GM19395 (cell line): ENCODE data around the gene FBXW11.

ENCODE experiments used
- ATAC-seq: cut with Tn5 transposase; IDR thresholded peaks from one replicate; pipeline ENCODE4 v1.9.1; 2021; ENCODE audit warnings: mild to moderate bottlenecking, moderate library complexity; ENCODE audit not compliant: unreplicated experiment

FBXW11 gene

DNA sequence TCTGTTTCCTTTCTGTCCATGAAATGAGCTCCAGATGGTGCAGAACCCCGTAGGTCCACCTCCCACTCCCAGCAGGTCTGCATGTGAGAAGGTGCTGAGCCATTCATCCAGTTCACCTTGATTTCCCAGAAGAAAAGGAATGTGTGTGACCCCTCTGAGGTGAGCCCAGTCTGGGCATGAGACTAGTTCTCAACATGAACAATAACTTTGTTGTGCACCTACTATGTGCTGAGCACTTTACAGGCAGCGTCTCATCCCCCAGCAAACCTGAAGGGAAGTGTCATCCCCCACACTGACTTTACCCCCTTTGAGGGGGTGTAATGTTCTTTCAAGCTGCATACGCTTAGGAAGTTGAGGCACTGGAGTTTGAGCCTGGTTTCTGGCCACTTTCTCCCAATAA, 159.4 kb downstream of the FBXW11 start:
- no peak for ATAC-seq

- ATAC-seq = no peak
These were observed 160.1 kb downstream of the FBXW11 start for GRCh38 chr5:171846323-171846722.

DNA sequence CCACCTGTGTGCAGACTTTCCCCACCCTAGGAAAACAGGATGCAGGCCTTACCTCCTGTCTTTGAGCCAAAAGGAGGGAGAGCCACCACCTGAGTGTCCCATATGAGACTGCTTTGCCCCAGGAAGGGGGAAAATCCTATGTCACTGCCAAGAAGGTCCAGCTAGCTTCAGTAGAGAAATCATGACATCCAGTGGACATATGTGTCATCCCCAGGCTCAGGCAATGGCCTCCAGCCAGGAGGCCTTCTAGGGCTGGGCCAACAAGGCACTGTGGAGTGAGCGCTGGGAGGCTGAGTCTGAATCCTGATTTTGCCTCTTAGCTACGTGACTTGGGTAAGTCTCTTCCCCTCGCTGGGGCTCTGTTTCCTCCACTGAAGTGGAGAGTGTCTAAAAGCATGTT, 160.6 kb downstream of the FBXW11 start:
- no peak for ATAC-seq

- ATAC-seq = no peak
These were observed 161.3 kb downstream of the FBXW11 start for GRCh38 chr5:171845040-171845630.

DNA sequence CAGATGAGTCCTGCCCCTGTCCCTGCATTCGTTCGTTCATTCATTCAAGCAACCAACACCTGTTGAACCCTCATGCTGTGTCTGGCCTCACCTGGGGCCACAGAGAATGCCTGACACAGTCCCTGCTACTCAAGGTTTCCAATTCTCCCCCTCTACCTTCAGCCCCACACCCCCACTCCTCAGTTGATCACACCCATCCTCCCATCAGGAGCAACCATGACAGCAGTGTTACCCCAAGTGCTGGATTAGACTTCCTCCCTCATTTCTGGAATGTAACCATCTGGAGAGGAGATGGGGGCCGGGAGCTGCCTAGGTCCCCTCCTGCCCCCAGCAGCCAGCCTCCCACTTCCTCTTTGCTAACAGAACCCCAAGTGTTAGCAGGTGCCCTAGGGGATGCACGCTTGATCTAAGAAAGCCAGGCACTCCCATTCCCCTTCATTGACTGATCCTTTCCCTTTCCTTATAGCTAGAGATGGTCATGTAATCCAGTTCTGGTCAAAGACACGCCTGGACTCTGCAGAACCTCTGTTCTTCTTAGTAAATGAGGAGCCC, 163.6 kb downstream of the FBXW11 start:
- no peak for ATAC-seq

GRCh38 chr5:171841984-171842776, 164.3 kb downstream of the FBXW11 start:
- ATAC-seq = no peak

DNA sequence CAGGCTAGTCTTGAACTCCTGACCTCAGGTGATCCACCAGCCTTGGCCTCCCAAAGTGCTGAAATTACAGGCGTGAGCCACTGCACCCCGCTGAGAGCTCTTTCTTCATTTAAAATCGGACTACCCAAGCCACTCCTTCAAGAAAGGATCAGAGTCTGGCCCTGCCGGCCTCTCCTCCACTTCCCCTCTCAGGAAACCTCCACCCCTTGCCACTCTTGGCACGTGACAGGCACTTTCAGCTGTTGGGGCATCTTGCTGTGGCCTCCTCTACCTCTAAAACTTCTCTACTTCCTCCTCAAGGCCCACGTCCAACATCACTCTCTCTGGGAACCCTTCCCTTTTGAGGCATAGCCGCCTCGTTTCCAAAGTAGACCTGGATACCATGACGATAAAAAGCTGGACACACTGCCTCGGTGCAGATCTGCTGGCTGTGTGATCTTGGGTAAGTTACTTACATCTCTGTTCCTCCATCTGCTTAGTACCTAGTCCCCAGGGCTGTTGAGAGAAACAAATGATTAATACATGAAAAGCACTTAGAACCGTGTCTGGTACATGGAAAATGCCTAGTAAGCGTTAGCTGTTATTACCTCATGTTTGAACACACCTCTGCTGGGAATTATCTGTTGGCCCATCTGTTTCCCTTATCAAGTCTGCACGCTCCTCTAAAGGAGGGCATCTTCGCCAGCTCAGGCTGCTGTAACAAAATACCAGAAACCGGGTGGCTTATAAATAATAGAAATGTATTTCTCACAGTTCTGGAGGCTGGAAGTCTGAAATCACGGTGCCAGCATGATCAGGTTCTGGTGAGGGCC, 165.5 kb downstream of the FBXW11 start:
- ATAC-seq = no peak

DNA sequence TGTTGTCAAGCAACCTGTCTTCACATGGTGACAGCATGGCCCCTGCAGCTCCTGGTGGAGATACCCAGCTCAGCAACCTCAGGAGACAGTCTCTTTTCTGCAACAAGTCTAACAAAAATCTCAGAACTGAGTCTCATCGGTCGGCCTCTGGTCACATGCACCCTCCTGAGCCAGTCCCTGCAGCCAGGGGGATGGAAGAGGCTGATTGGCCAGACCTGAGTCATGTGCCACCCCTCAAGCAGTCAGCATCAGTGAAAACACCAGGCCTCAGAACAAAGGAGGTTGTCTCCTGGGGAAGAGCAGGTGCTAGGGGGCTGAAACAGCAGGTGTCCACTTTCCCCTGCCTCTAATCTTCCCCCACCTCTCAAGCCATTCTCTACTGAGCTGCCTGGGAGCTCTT, 166.4 kb downstream of the FBXW11 start:
- ATAC-seq = no peak

GRCh38 chr5:171839112-171839511, 167.3 kb downstream of the FBXW11 start:
- ATAC-seq = no peak

DNA sequence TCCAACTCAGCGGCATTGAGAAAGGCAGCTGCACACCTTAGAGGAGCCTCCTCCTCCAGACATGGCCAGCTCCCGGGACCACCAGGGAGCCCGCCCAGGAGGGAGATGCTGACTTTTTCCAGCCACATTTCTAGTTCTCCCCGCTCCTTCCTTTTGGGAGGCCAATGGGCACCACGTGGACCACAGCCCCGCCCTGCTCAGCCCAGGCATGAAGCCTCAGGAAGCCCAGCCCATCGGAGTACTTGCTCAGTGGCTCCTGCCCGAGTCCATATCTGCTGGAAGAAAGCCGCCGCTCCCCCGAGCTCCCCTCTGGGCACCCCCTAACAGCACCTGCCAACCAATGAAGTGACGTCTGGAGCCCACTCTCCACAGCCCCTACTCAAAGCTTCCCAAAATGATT, 168.4 kb downstream of the FBXW11 start:
- ATAC-seq = no peak

DNA sequence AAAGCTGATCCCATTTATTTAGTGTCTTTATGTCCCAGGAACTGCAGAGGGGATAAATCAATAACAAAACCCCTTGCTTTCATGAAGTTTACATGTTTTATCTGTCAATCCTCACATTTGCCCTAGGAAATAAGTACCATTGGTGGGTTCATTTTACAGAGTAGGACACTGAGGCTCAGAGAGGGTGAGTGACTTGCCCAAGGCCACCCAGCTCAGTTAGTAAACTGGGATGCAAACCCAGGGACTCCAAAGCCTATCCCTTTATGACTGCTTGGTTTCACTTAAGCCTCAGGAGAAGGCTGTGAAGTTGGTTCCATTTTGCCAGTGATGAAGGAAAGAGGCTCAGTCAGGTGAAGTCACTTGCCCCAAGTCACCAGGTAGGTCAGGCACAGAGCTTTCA, 168.9 kb downstream of the FBXW11 start:
- ATAC-seq = no peak

DNA sequence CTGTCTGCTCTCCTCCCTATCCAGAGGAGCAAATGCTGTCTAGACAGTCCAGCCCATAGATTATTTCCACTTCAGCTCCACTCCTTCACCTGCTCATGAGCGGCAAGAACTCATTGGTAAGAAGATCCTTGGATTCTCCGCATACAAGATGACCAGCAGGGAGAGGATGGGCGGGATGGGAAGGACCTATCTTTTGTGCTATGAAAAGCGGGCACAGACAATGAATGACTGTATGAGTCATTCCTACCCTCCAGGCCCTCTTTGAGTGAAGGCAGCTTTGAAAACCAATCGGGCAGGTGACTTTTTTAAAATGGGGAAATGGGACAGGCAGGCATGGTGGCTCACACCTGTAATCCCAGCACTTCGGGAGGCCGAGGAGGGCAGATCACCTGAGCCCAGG, 171.4 kb downstream of the FBXW11 start:
- no peak for ATAC-seq

DNA sequence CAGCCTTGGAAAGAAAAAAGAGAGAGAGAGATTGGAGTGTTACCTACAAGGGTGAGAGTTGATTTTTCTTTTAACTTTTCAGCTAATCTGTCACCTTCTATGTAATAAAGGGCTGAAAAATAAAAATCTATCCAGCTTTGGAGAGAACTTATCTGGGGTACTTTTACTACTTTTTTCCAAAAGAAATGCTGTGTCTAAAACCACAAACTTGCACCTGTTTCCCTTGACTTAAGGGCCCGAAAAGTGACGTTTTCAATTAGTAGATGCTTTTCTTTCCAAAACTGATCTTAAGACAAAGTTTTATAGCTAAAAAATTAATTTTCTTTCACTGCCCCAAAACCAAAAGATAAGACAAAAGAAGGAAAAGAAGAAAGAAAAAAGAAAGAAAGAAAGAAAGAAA, 172.0 kb downstream of the FBXW11 start:
- no peak for ATAC-seq

DNA sequence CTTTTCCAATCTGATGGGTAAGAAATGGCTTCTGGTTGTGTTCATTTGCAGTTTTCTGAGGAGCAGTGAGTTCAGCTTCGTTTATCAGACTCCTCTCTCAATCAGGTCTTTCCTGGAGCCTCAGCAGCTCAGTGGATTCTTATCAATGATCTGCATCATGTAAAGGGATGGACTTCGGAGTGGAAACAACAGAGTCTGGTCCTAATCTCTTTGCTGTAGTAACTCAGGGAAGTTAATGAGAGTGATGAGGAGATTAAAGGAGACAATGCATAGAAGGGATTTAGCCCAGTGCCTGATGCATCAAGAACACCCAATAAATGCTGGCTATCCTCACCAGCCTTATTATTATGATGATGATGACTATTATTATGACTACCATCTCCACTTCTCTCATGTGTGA, 173.7 kb downstream of the FBXW11 start:
- ATAC-seq = no peak

- no peak for ATAC-seq
These were observed 175.8 kb downstream of the FBXW11 start for GRCh38 chr5:171830686-171831085.

DNA sequence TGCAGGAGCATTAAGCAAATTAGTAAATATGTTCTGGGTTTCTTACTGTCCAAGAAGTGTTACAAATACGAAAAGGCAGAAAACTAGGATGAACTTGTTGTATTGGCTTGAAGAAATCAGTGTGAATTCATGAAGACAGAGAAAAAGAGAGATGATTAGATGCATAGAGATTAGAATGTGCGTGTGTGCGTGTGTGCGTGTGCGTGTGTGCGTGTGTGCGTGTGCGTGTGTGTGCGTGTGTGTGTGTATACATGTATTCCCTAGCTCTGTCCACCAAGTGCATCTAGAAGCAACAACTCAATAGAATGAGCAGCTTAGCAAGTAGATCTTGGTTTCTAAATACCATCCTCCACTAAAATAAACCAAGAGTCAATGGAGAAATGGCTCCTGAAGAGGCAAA, 179.3 kb downstream of the FBXW11 start:
- no peak for ATAC-seq

GRCh38 chr5:171826132-171826531, 180.3 kb downstream of the FBXW11 start:
- ATAC-seq = no peak

DNA sequence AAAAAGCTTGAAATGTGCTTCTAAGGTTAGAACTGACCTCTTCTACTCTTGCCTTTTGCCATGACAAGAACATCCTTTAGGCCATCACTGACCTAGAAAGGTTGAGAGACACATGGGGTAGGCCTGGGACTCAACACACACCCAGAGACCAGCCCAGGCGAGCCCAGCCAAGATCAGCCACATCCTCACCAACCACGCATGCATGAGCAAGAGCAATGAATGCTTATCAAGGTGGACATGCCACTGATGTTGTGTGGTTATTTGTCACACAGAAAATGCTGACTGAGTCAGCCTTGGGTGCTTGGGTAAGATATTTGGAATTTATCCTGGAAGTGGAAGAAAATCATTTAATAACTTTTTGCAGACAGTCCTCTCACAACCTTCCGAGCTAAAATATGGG, 181.4 kb downstream of the FBXW11 start:
- ATAC-seq = no peak

GRCh38 chr5:171823269-171823668, 183.2 kb downstream of the FBXW11 start:
- ATAC-seq = no peak

DNA sequence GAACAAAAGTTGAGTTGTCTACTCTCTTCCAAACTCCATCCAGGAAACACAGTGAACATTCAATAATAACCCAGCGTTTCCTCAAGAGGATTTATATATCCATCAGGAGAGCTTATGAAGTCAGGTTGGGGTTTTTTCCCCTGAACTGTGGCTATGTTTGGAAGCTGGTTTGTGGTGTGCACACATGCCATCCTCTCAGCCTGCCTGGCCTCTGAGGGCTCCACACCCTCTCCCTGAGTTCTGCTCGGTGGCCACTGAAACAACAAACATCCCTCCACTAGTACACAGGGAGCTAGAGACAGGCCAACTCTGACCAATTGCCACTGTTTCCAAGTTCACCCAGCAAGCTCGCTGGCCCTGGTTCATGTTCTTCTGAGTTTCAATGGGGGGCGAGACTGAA, 185.2 kb downstream of the FBXW11 start:
- no peak for ATAC-seq

DNA sequence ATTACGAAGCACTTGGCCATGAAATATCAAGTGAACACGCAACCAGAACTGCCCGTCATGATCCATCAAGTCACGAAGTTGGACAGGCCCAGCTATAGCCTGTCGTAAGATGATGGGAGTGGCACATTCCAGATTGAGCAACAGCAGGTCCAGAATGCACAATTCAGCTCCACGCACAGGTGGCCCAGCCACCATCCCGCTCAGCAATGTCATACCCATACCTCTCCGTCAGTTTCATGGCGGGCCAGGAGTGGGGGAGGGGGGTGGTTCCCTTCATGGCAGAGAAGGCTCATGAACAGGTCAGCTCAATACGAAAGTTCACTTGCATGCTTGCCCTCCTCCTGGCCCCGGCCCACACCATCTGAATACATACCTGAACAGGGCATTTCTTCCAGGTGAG, 185.9 kb downstream of the FBXW11 start:
- ATAC-seq = no peak

DNA sequence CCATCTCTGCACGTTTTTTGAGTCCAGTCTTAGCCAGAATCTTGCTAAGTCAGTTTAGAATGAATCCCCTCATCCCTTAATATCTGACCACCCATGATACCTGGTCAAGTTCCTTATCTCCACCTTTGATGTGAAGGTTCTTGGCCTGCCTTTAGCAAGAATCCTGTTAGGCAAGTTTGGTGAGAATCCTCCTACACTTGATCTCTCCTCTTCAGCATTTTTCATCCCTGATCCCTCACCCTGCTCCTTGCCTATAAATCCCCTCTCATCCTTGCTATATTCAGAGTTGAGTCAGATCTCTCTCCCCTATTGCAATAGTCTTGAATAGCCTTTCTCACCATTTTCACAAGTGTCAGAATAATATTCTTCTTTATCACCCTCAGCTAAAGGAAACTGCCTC, 189.8 kb downstream of the FBXW11 start:
- no peak for ATAC-seq
